Stimulated activated CD8-positive, alpha-beta memory T cell treated with anti-CD3 and anti-CD28 coated beads, Interleukin-12 subunit alpha, Interleukin-12 subunit beta, amount 100 ng/mL, for 1 hour (primary cell): ENCODE data around the gene OSTF1.

Experiments used
- DNase-seq: peaks from one replicate; pipeline ENCODE4 v3.0.0-alpha.2; 2020; ENCODE audit warnings: low read depth

OSTF1 gene

DNA sequence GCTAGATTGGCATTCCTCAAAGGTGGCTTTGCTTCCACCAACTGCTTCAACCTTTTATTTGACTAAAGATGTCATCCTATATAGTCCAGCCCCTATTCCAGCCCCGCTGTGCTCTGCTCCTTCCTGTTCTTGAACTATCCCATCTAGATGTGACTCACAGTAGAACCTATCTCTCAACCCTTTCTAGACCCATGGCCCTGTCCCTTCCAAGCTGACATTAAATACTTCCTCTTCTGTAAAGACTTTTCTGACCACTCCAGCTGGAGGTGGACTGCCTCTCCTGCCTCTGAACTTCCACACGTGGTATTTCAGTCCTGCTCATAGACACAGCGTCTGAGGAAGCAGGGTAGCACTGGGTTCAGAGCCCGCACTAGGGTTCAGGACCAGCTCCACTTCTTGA is 32.4 kb downstream of the OSTF1 start:
- DNase-seq: no peak

DNA sequence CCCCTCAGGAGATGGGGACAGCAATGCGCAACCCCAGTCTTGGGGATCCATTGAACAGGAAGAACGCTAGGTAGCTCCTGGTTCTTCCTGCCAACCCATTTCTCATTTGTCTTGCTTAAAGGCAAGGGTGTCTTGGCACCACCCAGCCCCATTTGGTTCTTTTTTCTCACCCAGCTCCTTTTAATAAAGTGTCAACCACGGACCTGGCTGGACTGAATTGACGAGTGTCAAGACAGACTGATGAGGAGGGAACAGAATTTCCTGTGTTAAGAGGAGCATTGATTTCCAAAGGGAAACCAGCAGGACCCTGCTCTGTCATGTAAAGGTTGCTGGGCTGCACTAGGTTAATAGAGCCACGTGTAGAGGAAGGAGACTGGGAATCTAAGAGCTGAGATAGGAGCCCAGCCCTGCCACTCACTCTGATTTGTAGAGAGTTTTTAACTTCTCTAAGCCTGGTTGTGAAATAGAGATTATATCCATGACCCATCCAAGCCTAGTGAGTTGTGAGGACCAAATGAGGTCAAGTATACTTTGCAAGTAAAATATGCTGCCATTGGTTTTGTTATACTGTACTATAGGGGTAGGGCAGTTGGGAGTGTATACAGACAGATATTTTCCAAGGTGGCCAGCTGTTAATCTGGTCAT is 33.7 kb downstream of the OSTF1 start:
- DNase-seq: no peak

DNA sequence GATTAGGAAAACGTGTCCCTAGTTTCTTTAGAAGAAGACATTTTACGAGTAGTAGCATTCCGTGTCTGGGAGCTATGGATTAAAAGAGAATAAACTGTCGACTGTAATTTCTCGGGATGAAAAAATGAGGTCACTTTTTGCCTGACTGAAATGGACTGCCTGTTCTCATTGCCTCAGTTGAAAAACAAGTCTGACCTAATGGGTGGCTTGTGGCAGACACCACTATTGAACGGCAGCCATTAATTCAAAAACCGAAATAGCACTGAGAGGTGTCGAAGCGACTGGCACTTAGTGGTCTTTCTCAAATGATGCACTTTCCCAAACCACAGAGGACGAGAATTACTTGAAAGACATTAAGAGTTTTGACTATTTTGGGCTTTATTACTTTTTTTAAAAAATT is 35.4 kb downstream of the OSTF1 start:
- no peak for DNase-seq

DNA sequence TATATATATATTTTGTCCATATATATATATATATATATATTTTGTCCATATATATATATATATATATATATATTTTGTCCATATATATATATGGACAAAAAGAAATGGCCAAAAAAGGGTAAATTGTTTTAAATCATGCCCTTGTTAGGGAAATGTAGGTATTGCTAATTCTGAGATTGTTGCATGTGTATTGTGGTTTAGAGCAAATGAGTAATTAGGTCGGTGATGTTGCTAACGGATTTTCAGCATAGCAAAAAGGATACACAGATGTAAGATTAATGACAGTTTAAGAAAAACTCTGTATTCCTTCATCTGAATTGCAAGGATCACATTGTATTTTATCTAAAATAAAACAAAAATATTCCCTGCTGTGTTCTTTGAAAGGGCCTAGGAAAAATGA is 40.2 kb downstream of the OSTF1 start:
- DNase-seq: no peak

DNA sequence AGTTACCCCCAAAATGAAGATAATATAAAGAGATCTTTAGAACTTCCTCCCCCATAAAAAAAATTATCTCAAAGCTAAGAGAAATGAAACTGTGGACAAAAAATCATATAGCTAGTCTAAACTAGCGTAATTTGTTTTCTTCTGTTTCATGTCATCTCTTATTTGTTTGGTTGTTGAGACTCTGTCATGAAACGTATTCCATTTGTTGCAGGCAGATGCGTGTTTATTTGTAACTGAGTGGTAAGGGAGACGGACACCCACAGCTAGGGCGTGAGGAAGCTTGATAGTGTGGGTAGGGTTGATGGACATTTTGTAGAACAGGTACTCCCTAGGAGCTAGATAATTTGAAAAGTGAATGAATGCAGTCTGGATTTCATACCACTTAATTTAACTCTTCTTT is 41.9 kb downstream of the OSTF1 start:
- DNase-seq: no peak

DNA sequence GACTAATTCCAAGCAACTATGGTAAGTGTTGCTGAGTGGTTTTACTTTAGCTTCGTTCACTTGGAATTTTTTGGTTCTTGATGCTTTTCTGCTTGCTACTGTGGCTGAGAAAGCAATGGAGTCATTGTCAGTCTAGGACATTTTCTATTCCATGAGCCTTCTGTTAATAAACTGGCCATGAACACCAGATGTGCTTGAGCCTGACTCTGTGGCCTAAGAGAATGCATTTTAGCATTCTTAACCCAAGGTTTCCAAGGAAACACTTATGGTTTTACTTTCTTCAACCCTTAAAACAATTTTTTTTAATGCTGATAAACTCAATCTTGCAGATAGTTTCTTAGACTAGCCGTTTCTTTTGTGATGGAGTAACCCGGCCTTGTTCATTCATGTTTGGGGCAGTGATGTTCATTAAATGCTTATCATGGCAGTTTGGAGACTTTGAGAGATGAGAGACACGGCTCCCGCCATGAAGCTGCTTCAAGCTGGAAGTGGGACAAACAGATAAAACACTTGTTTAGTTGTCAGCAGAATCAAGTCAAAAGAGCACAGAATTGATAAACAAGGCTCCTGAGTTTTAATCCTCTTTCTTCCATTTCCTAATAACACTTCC is 42.4 kb downstream of the OSTF1 start:
- DNase-seq: no peak

DNA sequence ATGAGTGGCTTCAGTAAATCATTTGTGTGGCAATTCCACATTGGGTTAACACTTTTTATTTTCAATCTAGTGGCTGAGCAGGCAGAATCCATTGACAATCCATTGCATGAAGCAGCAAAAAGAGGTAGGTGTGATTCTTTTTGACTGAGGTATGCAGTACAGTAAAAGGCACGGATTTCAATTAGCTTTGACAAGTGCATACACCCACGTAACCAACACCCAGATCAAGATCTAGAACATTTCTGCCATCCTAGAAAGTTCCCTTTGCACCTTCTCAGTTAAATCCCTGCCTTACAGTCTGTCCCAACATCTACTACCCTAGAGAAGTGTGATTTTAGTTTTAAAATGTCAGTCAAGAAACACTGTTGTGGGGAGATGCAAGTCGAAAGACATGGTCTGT is 43.4 kb downstream of the OSTF1 start:
- no peak for DNase-seq

DNA sequence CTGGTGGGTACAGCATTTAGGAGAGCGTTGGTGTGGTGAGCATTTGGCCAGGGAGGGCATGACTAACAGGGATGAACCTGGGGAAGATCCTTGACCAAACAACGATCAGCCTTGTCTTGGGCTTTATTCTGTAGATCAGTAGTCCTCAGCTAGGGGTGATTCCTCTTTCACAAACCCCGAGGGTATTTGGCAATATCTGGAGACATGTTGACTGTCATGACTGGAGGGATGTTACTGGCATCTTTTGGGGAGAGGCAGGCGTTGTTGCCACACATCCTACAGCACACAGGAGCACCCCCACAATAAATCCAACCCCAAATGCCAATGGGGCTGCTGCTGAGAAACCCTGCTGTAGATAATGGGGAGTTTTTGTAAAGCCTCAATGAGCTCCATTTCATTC is 43.9 kb downstream of the OSTF1 start:
- no peak for DNase-seq

DNA sequence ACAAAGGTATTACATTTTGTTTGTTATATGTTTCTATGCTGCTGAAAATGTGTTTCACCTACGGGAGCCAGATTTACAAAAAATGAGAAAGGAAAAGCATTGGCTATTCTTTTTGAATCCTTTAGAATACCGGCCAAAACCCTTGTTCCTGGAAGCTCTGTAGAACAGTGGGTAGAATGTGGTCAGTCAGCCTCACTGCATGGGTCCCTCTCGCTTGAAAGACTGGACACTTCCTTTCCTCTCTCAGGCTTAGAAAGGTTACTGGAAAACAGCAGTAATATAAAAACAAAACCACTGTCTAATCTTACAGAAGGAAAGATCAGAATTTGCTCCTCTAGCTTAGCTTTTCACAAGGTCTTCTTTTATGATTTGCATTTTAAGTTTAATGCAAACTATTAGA is 45.1 kb downstream of the OSTF1 start:
- DNase-seq: no peak

DNA sequence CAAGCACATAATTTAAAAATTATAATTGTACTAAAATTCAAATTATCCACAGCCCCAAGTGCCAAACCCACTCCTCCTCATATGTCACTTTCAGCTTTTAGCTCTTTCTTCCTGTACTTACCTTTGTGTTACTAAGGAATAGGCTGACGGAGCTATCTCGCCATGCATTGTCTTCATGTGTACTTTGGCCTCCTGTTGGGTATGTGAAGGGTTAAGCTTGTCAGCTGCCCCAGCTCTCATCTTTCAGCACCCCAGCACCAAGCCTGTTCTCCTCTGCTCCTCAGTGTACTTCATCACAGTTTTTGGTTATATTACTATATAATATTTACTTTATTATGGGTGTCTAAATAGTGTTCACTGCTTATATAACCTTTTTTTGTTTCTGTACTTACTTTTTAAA is 46.2 kb downstream of the OSTF1 start:
- no peak for DNase-seq

DNA sequence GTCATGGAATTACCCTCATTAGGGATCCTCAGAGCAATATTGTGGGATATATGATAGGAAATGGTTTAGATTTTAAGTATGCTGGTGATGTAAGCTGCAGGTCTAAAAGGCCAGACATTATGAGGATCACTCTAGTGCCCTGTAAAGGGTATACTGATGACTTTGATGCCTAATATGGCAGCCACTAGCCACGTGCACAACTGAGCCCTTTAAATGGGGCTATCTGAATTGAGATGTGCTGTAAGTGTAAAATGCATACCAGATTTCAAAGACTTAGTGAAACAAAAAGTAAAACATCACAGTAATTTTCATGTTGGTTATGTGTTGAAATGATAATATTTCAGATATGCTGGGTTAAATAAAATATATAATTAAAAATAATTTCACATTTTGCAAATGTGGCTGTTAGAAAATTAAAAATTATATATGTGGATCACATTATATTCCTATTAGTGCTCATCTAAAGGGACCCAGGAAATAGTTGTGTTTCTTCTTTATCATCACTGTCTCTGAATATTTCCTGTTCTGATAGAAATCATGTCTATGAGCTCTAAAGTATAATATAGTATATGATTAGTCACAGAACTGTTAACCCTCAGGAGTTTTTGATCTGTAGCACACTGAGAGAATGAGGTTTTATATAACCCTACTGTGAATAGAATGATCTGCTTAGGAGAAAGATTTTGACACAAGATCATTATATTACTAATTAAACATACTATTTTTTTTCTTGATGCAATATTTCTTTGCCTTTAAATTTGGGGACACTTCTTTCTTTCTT is 50.1 kb downstream of the OSTF1 start:
- DNase-seq: no peak

DNA sequence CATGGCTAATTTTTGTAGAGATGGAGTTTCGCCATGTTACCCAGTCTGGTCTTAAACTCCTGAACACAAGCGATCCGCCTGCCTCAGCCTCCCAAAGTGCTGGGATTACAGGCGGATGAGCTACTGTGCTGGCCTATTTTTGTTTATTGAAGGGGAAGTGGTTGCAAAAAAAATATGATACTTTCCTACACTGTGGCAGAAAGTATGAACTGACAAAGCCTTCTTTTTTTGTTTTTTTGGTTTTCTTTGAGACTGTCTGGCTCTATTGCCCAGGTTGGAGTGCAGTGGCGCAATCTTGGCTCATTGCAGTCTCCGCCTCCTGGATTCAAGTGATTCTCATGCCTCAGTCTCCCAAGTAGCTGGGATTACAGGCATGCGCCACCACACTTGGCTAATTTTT is 50.9 kb downstream of the OSTF1 start:
- DNase-seq: no peak

DNA sequence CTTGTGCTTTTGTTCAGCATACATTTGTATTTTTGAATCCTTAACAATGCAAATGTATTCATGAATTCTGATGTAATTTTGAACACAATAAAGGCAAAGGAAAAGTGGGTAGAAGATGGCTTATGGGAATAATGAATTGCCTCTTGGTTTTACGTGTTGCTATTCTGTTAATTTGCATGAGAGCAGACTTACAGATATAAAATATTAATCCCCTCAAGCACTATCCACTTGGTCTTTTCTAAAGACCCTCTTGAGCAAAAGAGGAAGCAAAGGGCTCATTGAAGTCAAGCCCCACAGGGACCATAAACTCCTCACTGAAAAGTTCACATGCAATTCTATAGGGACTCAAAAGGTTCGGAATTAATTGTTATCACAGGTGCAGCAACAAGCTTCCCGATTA is 51.9 kb downstream of the OSTF1 start:
- no peak for DNase-seq

DNA sequence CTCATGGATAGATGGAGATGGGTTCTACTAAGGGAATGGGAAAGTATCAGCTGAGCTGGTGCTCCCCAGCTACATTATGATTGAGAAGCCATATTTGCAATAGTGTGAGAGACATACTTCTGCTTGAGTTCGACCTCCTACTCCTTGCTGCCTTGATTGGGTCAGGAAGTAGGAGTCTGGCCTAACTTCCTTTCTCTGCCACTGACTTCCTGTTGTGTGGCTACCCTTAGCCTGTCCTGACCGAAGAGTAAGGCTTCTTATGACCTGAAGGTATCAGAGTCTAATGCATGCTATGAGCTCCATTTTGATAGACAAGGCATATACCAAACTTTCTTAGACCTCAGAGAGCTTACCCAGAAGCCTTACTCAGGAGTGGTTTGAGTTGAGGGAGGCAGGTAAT is 53.9 kb downstream of the OSTF1 start:
- DNase-seq: no peak

DNA sequence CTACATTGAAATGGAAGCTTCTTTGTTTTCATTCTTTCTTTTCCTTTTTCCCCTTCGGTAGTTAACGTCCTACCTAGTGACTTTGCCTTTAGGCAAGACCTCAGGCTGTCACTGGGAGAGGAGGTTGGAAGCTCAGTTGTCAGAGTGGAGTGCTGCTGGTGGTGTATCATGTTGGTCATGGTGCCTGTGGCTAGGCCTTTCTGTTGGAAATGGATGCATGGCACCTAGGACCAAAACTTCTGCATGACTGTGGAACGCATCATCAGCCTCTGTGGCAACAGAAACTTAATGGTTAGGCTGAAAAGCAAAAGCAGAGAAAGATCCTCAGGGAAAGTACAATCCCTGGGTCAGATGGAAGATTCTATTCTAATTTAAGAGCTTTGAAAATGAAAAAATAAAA is 57.9 kb downstream of the OSTF1 start:
- no peak for DNase-seq

DNA sequence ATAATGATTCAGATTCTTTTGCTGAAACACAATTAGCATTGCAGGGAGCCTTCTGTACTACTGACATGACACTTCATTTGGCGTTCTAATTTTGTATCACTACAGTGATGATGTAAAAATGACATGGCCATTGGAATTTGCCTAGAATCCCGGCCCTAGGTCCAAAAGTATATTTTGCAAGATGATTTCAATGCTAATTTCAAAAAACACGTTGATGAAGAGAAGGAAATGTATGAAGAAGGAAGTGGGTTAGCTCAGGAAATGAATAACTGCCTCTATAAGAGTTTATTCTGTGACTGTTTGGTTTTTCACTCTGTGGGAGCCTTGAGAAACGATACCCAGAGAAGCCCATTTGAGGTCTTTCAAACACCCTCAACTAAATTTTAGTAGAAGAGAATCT is 59.3 kb downstream of the OSTF1 start:
- DNase-seq: no peak

DNA sequence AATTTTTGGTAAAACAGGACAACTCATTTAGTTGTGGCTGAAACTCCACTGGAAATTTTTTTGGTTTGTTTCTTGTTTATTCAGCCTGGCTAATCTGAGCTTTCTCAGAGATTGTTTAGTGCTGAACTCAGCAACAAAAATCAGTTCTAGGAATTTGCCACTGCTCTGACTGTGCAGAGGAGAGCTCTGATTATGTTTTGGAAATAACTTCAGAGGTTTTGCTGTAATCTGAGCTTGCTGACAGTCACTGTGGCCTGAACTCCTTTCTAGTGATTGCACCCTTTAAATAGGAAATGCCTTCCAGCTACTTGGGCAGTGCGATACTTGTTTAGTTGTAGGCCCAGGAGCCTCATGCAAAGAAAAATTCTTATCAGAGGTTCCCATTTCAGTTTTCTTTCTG is 60.2 kb downstream of the OSTF1 start:
- DNase-seq: no peak

DNA sequence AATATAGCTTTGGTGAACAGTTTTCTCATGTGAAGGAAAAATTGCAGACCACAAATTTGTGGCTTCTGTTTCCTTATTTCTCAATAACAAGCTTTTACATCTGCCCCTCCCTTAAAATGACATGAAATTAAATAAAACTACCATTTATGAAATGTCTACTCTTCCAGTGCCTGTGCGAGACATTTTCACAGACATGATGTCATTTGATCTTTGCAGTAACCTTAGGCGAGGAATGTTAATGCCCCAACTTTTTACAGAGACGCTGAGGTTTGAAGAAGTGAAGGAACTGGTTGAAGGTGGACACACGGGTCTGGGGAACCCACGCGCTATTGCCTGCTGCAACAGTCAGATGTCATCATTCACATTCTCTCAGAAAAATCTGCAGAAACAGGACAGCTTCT is 61.5 kb downstream of the OSTF1 start:
- DNase-seq: no peak

DNA sequence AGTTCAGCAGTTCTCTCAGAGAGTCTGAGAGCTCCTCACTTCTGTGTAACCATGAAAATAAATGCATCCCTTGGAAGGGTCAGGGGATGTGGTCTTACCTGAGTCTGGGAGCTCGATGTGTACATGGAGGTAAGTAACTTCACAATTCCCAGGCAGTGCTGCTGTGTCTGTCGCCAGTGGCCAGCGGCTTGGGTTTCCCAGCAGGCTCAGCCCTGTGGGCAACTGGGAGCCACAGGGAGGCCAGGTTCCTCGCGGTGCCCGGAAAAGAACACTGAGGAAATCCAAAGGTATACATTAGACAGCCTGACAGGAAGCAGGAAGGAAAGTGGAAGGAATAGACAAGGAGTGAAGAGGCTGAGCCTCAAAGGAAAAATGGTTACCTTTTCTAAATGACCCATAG is 62.2 kb downstream of the OSTF1 start:
- DNase-seq: no peak

DNA sequence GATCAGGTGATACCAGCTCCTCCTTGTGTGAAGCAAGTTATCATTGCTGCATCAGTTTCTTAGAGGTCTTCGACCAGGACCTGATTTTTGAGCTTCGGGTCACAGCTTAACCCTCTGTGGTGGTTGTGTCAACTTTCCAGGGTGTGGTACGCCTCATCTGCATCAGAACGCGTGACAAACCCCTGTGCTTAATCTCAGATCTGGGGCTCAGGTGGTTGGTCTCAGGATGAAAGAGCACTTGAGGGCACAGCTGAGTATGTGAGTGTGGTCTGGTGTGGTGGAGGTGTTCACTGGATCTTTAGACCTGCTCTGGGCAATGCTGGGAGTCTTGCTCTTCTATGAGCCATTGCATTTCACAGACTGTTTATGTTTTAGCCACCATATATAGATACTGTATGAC is 64.1 kb downstream of the OSTF1 start:
- DNase-seq: peak; percentile 25

DNA sequence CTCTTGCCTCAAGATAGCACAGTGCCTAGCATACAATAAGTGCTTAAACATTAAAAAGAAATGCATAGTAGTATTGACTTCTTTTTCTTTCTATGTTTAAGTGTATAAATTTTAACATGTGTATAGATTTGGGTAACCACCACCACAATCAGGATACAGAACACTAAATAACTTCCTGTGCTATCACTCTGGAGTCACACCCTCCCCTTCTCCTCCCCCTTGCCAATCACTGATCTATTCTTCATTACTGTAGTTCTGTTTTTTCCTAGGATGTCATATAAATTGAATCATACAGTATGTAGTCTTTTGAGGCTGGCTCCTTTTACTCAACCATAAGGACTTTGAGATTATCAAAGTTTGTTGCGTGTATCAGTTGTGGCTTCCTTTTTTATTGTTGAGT is 68.5 kb downstream of the OSTF1 start:
- no peak for DNase-seq

DNA sequence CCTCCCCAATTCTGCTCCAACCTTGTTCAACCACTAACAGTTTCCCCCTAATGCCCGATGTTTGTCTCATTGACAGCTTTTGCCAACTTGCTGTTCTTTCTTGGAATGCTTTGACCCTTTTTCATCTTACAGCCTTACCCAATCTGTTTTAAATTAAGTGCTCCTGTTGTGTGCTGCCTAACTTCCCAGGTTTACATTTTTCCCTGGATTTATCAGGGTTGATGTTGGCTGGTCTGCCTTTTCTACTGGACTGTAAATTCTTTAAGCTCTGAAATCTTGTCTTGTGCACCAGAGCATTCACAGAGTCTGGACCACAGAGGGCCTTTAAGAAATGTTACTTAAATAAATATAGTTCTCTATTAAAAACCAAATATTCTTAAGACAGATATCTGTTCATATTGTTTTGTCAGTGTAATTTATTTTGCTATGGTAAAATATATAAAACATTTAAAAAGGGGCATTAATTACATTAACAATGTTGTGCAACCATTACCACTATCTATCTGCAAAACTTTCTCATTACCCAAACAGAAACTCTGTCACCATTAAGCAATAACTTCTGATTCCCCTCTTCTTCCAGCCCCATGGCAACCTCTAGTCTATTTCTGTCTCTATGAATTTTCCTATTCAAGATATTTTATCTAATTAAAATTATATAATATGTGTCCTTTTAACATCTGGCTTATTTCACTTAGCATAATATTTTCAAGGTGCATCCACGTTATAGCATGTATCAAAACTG is 73.0 kb downstream of the OSTF1 start:
- DNase-seq: no peak

DNA sequence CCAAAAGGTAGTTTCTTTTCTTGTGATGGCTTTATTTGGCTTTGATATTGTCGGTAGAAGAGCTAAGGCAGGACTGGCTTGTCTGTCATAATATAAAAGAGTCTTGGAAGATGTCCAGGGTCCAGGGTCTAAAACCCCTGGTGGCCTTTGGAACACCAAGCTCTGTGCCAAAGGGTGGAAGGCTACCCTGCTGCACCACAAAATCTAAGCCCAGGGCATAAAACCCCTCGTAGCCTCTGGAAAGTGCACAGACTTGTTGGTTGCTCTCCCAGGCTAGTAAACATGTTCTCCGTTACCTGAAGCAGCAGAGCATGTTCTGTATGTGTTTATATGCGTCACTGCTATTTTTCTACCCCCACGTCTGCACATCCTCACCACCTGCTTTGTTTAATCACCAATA is 75.5 kb downstream of the OSTF1 start:
- no peak for DNase-seq
